Measurements from ENCODE around the gene RGS19.

The RGS19 gene

DNA sequence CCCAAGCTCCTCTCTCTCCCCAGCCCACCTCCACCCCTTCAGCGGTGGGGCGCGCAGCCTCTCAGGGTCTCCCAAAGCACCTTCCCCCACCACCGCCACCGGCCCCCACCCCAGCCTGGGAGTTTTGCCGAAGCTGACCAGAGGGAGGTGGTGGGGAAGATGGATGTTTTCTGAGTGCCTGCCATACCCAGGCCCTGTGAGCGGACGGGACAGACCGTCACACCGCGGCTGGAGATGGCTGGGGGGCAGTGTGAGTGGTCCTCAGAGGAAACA is 37.6 kb downstream of the RGS19 start:
- no peak for TF ChIP-seq YY1 (IDR thresholded peaks at IDR 0.05; ENCODE audit: low read depth)
- TF ChIP-seq FOXM1 (IDR thresholded peaks at IDR 0.05; ENCODE audit: borderline replicate concordance, low read depth): no peak
- TF ChIP-seq USF1 (IDR thresholded peaks at IDR 0.05): no peak
- TF ChIP-seq CREB1 (IDR thresholded peaks at IDR 0.05; ENCODE audit: low read depth): no peak
- no peak for TF ChIP-seq CEBPB (IDR thresholded peaks at IDR 0.05)
- TF ChIP-seq REST (IDR thresholded peaks at IDR 0.05; ENCODE audit: low read depth): no peak
- no peak for TF ChIP-seq EP300 (IDR thresholded peaks at IDR 0.05; ENCODE audit: borderline replicate concordance)
- TF ChIP-seq TCF12 (IDR thresholded peaks at IDR 0.05; ENCODE audit: low read depth): no peak

DNA sequence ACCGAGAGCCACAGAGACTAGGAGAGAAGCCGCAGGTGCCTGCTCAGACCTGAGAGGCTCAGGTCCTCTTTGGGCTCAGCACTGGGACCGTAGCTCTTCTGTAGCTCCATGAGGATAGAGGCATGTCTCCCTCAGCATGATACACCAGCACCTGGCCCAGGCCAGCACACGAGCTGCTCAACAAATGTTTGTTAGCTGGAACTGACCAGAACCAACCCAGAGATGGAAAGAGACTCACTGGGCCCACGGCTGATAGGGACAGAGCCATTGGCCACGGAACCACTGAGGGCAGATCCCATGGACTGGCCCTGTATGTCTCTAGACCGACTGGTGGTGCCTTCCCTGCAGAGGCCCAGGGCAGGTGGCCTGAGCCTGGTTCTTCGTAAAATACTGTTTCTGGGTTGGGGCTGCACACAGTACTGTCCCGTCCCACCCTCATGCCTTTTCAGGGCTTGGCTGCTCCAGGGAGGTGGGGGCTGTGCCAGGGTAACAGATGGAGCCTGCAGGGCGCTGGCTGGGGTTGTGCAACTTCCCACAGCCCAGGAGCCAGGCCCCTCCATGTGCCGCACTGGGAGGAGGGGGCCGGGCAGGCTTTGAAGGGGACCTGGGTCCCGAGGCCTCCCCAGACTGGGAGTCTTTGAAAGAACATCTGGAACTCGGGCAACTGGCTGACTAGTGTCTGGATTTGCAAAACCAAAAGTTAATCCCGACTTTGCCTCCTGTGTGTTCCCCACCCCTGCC is 38.1 kb downstream of the RGS19 start:
- no peak for TF ChIP-seq FOXM1 (IDR thresholded peaks at IDR 0.05; ENCODE audit: borderline replicate concordance, low read depth)
- no peak for TF ChIP-seq ZBTB7A (IDR thresholded peaks at IDR 0.05; ENCODE audit: low read depth)
- no peak for TF ChIP-seq NFIC (IDR thresholded peaks at IDR 0.05)
- TF ChIP-seq REST (IDR thresholded peaks at IDR 0.05; ENCODE audit: low read depth): no peak
- no peak for TF ChIP-seq EP300 (IDR thresholded peaks at IDR 0.05; ENCODE audit: borderline replicate concordance)

- no peak for TF ChIP-seq MAX (IDR thresholded peaks at IDR 0.05)
- no peak for TF ChIP-seq RAD21 (IDR thresholded peaks at IDR 0.05; ENCODE audit: low read depth)
- TF ChIP-seq ZBTB7A (IDR thresholded peaks at IDR 0.05; ENCODE audit: low read depth): no peak
- TF ChIP-seq TCF12 (IDR thresholded peaks at IDR 0.05; ENCODE audit: low read depth): no peak
- TF ChIP-seq REST (IDR thresholded peaks at IDR 0.05; ENCODE audit: low read depth): no peak
- TF ChIP-seq CREB1 (IDR thresholded peaks at IDR 0.05; ENCODE audit: low read depth): no peak
- TF ChIP-seq TEAD4 (IDR thresholded peaks at IDR 0.05): no peak
- TF ChIP-seq USF1 (IDR thresholded peaks at IDR 0.05): no peak
- no peak for TF ChIP-seq FOXM1 (IDR thresholded peaks at IDR 0.05; ENCODE audit: borderline replicate concordance, low read depth)
- TF ChIP-seq EP300 (IDR thresholded peaks at IDR 0.05; ENCODE audit: borderline replicate concordance): no peak
- TF ChIP-seq EGR1 (IDR thresholded peaks at IDR 0.05): no peak
- TF ChIP-seq TAF1 (IDR thresholded peaks at IDR 0.05; ENCODE audit: low read depth): no peak
- no peak for TF ChIP-seq YY1 (IDR thresholded peaks at IDR 0.05; ENCODE audit: low read depth)
- TF ChIP-seq NFIC (IDR thresholded peaks at IDR 0.05): no peak
- TF ChIP-seq CEBPB (IDR thresholded peaks at IDR 0.05): no peak
Measured at GRCh38 chr20:64040231-64041039, 38.9 kb downstream of the RGS19 start.

- TF ChIP-seq EP300 (IDR thresholded peaks at IDR 0.05; ENCODE audit: borderline replicate concordance) (no peak), FOXM1 (IDR thresholded peaks at IDR 0.05; ENCODE audit: borderline replicate concordance, low read depth) (no peak), RAD21 (IDR thresholded peaks at IDR 0.05; ENCODE audit: low read depth) (no peak), CREB1 (IDR thresholded peaks at IDR 0.05; ENCODE audit: low read depth) (no peak), USF1 (IDR thresholded peaks at IDR 0.05) (no peak), MAX (IDR thresholded peaks at IDR 0.05) (no peak), YY1 (IDR thresholded peaks at IDR 0.05; ENCODE audit: low read depth) (no peak), TAF1 (IDR thresholded peaks at IDR 0.05; ENCODE audit: low read depth) (no peak), TCF12 (IDR thresholded peaks at IDR 0.05; ENCODE audit: low read depth) (no peak), REST (IDR thresholded peaks at IDR 0.05; ENCODE audit: low read depth) (no peak), EGR1 (IDR thresholded peaks at IDR 0.05) (no peak)
Measured at GRCh38 chr20:64039293-64040160, 39.8 kb downstream of the RGS19 start.
